PC-3 (cell line): ENCODE data around the gene ADO. TPM values are rescaled to one million over a fixed set of nuclear protein-coding genes. Genes with fewer than 3 reads are reported as not detected.

Source experiments
- ATAC-seq: fragments of 200-7000 bp; cut with Tn5 transposase; 2 replicates; pipeline ENCODE4 v1.9.1; 2020; ENCODE audit warnings: mild to moderate bottlenecking, moderate library complexity
- Bru-seq: library from RNA; stranded (reverse); fragments of 400-500 nt; gene quantifications from one replicate; lab custom pipeline; 2021; lab: Mats Ljungman, UMichigan
- BruChase-seq, 2 experiments: library from RNA; stranded (reverse); fragments of 400-500 nt; gene quantifications; one replicate each; lab custom pipeline; 2021; lab: Mats Ljungman, UMichigan
- BruUV-seq: library from RNA; stranded (reverse); fragments of 400-500 nt; replicated peaks from 2 replicates; lab custom pipeline; 2021; lab: Mats Ljungman, UMichigan
- CTCF ChIA-PET: fragments of 300-600 bp; sonication (Branson Sonifier 250); formaldehyde crosslinking; loops from one replicate; lab custom pipeline; 2022; ENCODE audit warnings: antibody characterized with exemption; lab: Charles Lee
- POLR2A ChIA-PET: fragments of 300-600 bp; sonication (Branson Sonifier 250); formaldehyde crosslinking; loops from one replicate; lab custom pipeline; 2022; ENCODE audit warnings: antibody characterized with exemption; ENCODE audit not compliant: unreplicated experiment; lab: Charles Lee
- DNase-seq: peaks from one replicate; pipeline ENCODE4 v3.0.0-alpha.2; 2015
- H2AFZ ChIP-seq: fragments of 300-600 bp; sonication (generic); 2 replicates; pipeline ENCODE4 v1.6.0; 2016; ENCODE audit warnings: antibody characterized with exemption, low read length
- H3F3A ChIP-seq: fragments of 300-600 bp; sonication (generic); one replicate; pipeline ENCODE4 v1.6.0; 2017; ENCODE audit warnings: antibody characterized with exemption, low read length, control low read depth, mild to moderate bottlenecking; ENCODE audit not compliant: unreplicated experiment
- H3K27ac ChIP-seq: fragments of 300-600 bp; sonication (generic); 2 replicates; pipeline ENCODE4 v1.5.1; 2016; ENCODE audit warnings: mild to moderate bottlenecking, low read length
- H3K27me3 ChIP-seq: fragments of 300-600 bp; sonication (generic); 2 replicates; pipeline ENCODE4 v1.6.1; 2016; ENCODE audit warnings: low read length, mixed read lengths
- H3K36me3 ChIP-seq: fragments of 300-600 bp; sonication (generic); 2 replicates; pipeline ENCODE4 v1.6.1; 2016; ENCODE audit warnings: low read depth, mixed run types, low read length, mixed read lengths
- H3K4me1 ChIP-seq: fragments of 300-600 bp; sonication (generic); 2 replicates; pipeline ENCODE4 v1.5.1; 2016; ENCODE audit warnings: low read length; ENCODE audit not compliant: insufficient read depth
- H3K4me2 ChIP-seq: fragments of 300-600 bp; sonication (generic); 2 replicates; pipeline ENCODE4 v1.6.0; 2016; ENCODE audit warnings: low read length
- H3K4me3 ChIP-seq: fragments of 300-600 bp; sonication (generic); 2 replicates; pipeline ENCODE4 v1.5.1; 2016; ENCODE audit warnings: mild to moderate bottlenecking, low read length, mixed read lengths
- H3K79me2 ChIP-seq: fragments of 300-600 bp; sonication (generic); 2 replicates; pipeline ENCODE4 v1.6.1; 2017; ENCODE audit warnings: low read length, mixed read lengths
- H3K9ac ChIP-seq: fragments of 300-600 bp; sonication (generic); 2 replicates; pipeline ENCODE4 v1.6.0; 2016; ENCODE audit warnings: mild to moderate bottlenecking, low read length
- H3K9me2 ChIP-seq: fragments of 300-600 bp; sonication (generic); replicated peaks from 2 replicates; pipeline ENCODE4 v1.6.1; 2016; ENCODE audit warnings: mixed run types, low read length, mixed read lengths
- H3K9me3 ChIP-seq: fragments of 300-600 bp; sonication (generic); 2 replicates; pipeline ENCODE4 v1.6.1; 2016; ENCODE audit warnings: low read length, mixed read lengths
- H4K20me1 ChIP-seq: fragments of 300-600 bp; sonication (generic); 2 replicates; pipeline ENCODE4 v1.6.1; 2016; ENCODE audit warnings: low read length, mixed read lengths
- CTCF ChIP-seq: fragments of 300-600 bp; sonication (generic); conservative IDR thresholded peaks from 2 replicates; pipeline ENCODE4 v1.5.1; 2017; ENCODE audit warnings: antibody characterized with exemption, low read depth, mild to moderate bottlenecking, low read length
- EZH2 ChIP-seq: fragments of 300-600 bp; sonication (generic); IDR thresholded peaks from one replicate; pipeline ENCODE4 v1.6.1; 2017; ENCODE audit warnings: antibody characterized with exemption, mild to moderate bottlenecking, low read length; ENCODE audit not compliant: unreplicated experiment
- EZH2phosphoT487 ChIP-seq: fragments of 300-600 bp; sonication (generic); IDR thresholded peaks from 2 replicates; pipeline ENCODE4 v1.6.1; 2018; ENCODE audit warnings: mild to moderate bottlenecking, antibody characterized with exemption, low read length, borderline replicate concordance
- intact Hi-C: fragments of 100-400 bp; cut with micrococcal nuclease; formaldehyde crosslinking; loops from 2 replicates; pipeline ENCODE4 v1.9.0; 2023
- long read RNA-seq: library from polyadenylated mRNA; unstranded; transcript quantifications from one replicate; pipeline ENCODE4 v2.0.0, GENCODE V29; 2021; ENCODE audit not compliant: unreplicated experiment
- total RNA-seq: library from RNA; depleted of rRNA; stranded (reverse); fragments of >200 nt; gene quantifications from 2 replicates; pipeline ENCODE4 v1.2.3, GENCODE V29; 2014; rRNA removed

ADO gene
- total RNA-seq (107 and 129 TPM in 2 replicates), Bru-seq, nascent RNA (percentile 97 among the genes with signal in this experiment), BruChase-seq, experiment 1, labeled RNA remaining after a 6-hour chase (percentile 100 among the genes with signal in this experiment), BruChase-seq, experiment 2, labeled RNA remaining after a 2-hour chase (percentile 100 among the genes with signal in this experiment)
- long read RNA-seq, transcript ADO-201 (1 exons, 3,627 nt), result major isoform, 169 of 169 reads
- long read RNA-seq, partial matches to known transcripts, result 0 of 169 reads
- long read RNA-seq, other reads (novel, unspliced or antisense), result 0 of 169 reads

GRCh38 chr10:62804356-62805230 is at the start of gene ADO:
Gene ADO, plus strand, starts transcription at chr10:62804720. Its CDS starts 340 bp downstream, at chr10:62805060.
- Histone ChIP-seq H2AFZ (peak within 1 kb of the TSS; percentile 76), H3K4me2 (peak within 1 kb of the TSS; percentile 91), H3K9ac (peak within 1 kb of the TSS; percentile 77), H4K20me1 (peaks cover 35% of the 10 kb centered on the region), H3K79me2 (peaks cover 50% of the 10 kb centered on the region), H3K27me3 (no peaks in the 10 kb centered on the region), H3K27ac (peak within 1 kb of the TSS; percentile 60), H3K36me3 (peaks cover 27% of the 10 kb centered on the region), H3K9me3 (no peaks in the 10 kb centered on the region), H3K9me2 (no peaks in the 10 kb centered on the region), H3F3A (no peaks in the 10 kb centered on the region), H3K4me1 (peaks cover 37% of the 10 kb centered on the region), H3K4me3 (peak within 1 kb of the TSS; percentile 79)
- TF ChIP-seq EZH2phosphoT487 (peak; percentile 76), EZH2 (no peak)
- intact Hi-C loops, result loop anchor here (1.0 kb wide), 1 partner anchor 71 kb away; no protein-coding TSS in a partner anchor
- ATAC-seq, result peak; percentile 82
- ChIA-PET CTCF (no interaction called here), POLR2A (interaction anchor here (0.6 kb wide), 1 partner anchor 88 kb away, joined by 3 read pairs; no protein-coding TSS in a partner anchor)
- BruUV-seq, result no TSS peak
- DNase-seq, result peak; percentile 97

DNA sequence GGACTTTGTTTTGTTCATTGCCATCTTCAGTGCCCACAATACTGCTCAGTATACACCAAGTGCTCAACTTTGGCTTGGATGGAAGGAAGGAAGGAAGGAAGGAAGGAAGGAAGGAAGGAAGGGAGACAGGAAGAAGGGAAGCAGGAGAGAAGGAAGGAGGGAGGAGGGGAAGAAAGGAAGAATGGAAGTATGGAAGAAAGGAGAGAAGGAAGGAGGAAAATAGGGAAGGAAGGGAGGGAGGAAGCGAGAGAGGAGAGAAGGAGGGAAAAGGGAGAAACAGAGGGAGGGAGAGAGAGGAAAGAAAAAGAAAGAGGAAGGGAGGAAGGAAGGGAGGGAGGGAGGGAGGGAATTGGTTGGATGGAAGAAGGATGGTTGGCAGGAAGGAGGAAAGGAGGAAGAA is 49.6 kb upstream of the ADO start:
- Histone ChIP-seq H3K27me3 (no peaks in the 10 kb centered on the region), H3F3A (no peaks in the 10 kb centered on the region), H3K9ac (no peak overlapping the region), H3K4me2 (no peak overlapping the region), H3K79me2 (no peaks in the 10 kb centered on the region), H3K4me3 (no peak overlapping the region), H3K36me3 (no peaks in the 10 kb centered on the region), H3K27ac (no peak overlapping the region), H4K20me1 (no peaks in the 10 kb centered on the region), H3K4me1 (no peaks in the 10 kb centered on the region), H2AFZ (no peak overlapping the region), H3K9me3 (no peaks in the 10 kb centered on the region), H3K9me2 (peaks cover 6% of the 10 kb centered on the region; the same call in 1 of the 2 replicates)
- TF ChIP-seq EZH2phosphoT487, result no peak
- TF ChIP-seq EZH2, result no peak
- TF ChIP-seq CTCF, result no peak
- ChIA-PET CTCF (no interaction called here), POLR2A (no interaction called here)
- no peak for ATAC-seq
- intact Hi-C loops, result no loop called here
- BruUV-seq, result no TSS peak
- DNase-seq, result no peak
